ENCODE results near the gene JPH4. TPM values are rescaled to one million over a fixed set of nuclear protein-coding genes. Genes with fewer than 3 reads are reported as not detected.
"Not testable (repeated sequence)": the region's sequence is repeated elsewhere in the genome, so short reads cannot be mapped to it uniquely, and the experiment has no call there.

The JPH4 gene
- total RNA-seq, 2 donors from 2014 or later = 1.3 TPM; not detected in 1

- DNase-seq (ENCODE audit: low spot score) (no peak), ATAC-seq (ENCODE audit: insufficient number of reproducible peaks, low FRiP score, low read depth) (no peak)
- no peak for TF ChIP-seq CTCF (IDR thresholded peaks at IDR 0.05)
- no peak overlapping the region for H3K4me3 ChIP-seq
- H3K27me3 ChIP-seq (replicated peaks; ENCODE audit: insufficient read depth) = no peaks in the 10 kb centered on the region
- no peak overlapping the region for H3K27ac ChIP-seq
- no peaks in the 10 kb centered on the region for H3K4me1 ChIP-seq (ENCODE audit: control insufficient read depth in 1 of 2, low read depth in 2 of 2)
- no peaks in the 10 kb centered on the region for H3K9me3 ChIP-seq
- no peaks in the 10 kb centered on the region for H3K36me3 ChIP-seq
Observed at GRCh38 chr14:23538785-23539184, 39.8 kb downstream of the JPH4 start.

GRCh38 chr14:23538050-23538718, 40.4 kb downstream of the JPH4 start:
- no peaks in the 10 kb centered on the region for H3K36me3 ChIP-seq
- H3K27me3 ChIP-seq (replicated peaks; ENCODE audit: insufficient read depth) = no peaks in the 10 kb centered on the region
- H3K9me3 ChIP-seq = no peaks in the 10 kb centered on the region
- H3K27ac ChIP-seq = no peak overlapping the region
- TF ChIP-seq CTCF (IDR thresholded peaks at IDR 0.05) = no peak
- H3K4me3 ChIP-seq = no peak overlapping the region
- DNase-seq (ENCODE audit: low spot score) = no peak
- no peak for ATAC-seq (ENCODE audit: insufficient number of reproducible peaks, low FRiP score, low read depth)
- H3K4me1 ChIP-seq (ENCODE audit: control insufficient read depth in 1 of 2, low read depth in 2 of 2) = no peaks in the 10 kb centered on the region

DNA sequence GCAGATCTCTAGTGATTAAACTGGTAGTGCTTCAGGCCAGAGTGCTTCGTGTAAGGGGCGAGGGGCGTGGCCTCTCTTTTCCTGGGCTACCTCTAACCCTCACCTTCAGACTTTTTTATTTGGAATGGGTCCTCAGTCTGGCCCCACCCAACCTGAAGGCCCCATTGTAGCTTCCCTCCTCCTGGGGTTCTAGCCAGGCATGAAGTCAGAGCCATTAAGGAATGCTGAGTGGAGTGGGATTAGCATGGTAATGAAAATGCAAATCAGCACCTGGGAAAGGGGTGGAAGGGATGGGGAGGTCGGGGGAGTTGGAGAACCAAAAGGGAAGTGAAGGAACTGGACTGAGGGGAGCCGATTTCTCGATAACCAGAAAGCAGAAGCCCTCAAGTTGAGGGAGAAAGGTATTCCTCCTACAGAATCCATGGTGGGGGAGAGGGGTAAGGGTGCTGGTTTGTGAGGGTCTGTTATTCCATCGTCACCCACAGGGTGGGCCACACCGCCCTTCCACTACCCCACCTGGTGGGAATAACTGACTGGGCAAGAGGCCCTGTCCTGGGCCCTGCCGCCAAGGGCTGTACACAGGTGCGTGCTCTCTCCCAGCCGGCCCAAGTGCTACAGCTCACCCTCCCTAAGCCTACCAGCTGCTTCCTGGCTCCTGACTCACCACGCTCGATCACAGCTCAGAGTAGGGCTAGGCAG, 41.1 kb downstream of the JPH4 start:
- Histone ChIP-seq H3K27me3 (replicated peaks; ENCODE audit: insufficient read depth) (no peaks in the 10 kb centered on the region), H3K4me3 (no peak overlapping the region), H3K36me3 (no peaks in the 10 kb centered on the region), H3K9me3 (no peaks in the 10 kb centered on the region), H3K27ac (no peak overlapping the region), H3K4me1 (ENCODE audit: control insufficient read depth in 1 of 2, low read depth in 2 of 2) (no peaks in the 10 kb centered on the region)
- DNase-seq (ENCODE audit: low spot score) (no peak), ATAC-seq (ENCODE audit: insufficient number of reproducible peaks, low FRiP score, low read depth) (no peak)
- no peak for TF ChIP-seq CTCF (IDR thresholded peaks at IDR 0.05)

- not testable (repeated sequence) for ATAC-seq (ENCODE audit: insufficient number of reproducible peaks, low FRiP score, low read depth); H3K27me3 ChIP-seq (replicated peaks; ENCODE audit: insufficient read depth); H3K9me3 ChIP-seq; H3K27ac ChIP-seq; H3K36me3 ChIP-seq; DNase-seq (ENCODE audit: low spot score); H3K4me1 ChIP-seq (ENCODE audit: control insufficient read depth in 1 of 2, low read depth in 2 of 2); H3K4me3 ChIP-seq
Observed at GRCh38 chr14:23536906-23537305, 41.7 kb downstream of the JPH4 start.

DNA sequence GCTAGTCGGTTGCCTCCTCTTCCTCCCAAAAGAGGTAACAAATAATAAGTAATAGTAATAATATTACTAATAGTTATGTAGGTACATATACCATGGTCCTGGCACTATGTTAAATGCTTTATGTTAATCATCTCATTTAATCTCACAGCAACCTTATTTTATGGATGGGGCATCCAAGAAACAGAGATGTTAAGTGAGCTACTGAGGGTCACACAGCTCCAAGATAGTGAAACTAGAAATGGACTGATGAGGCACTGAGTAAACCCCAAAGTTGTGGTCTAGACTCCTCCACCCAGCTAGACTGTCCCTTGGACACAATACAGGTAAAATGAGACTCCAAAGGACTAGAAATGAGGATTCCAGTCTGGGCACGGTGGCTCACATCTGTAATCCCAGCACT, 42.1 kb downstream of the JPH4 start:
- no peak overlapping the region for H3K27ac ChIP-seq
- DNase-seq (ENCODE audit: low spot score) = no peak
- H3K9me3 ChIP-seq = no peaks in the 10 kb centered on the region
- H3K4me3 ChIP-seq = no peak overlapping the region
- no peaks in the 10 kb centered on the region for H3K27me3 ChIP-seq (replicated peaks; ENCODE audit: insufficient read depth)
- H3K36me3 ChIP-seq = no peaks in the 10 kb centered on the region
- H3K4me1 ChIP-seq (ENCODE audit: control insufficient read depth in 1 of 2, low read depth in 2 of 2) = no peaks in the 10 kb centered on the region
- no peak for ATAC-seq (ENCODE audit: insufficient number of reproducible peaks, low FRiP score, low read depth)
- TF ChIP-seq CTCF (IDR thresholded peaks at IDR 0.05) = no peak
